CD14-positive monocyte (primary cell): Measurements from ENCODE around the gene ROR1. TPM values are rescaled to one million over a fixed set of nuclear protein-coding genes. Genes with fewer than 3 reads are reported as not detected.

ENCODE experiments used
- DNase-seq, 3 donors: peaks; one replicate each; pipeline ENCODE4 v3.0.0-alpha.2; 2011 to 2022
- H2AFZ ChIP-seq: 2 replicates; pipeline ENCODE4 v1.6.0; 2012; ENCODE audit warnings: mild to moderate bottlenecking, low read depth, low read length, inconsistent platforms; ENCODE audit not compliant: insufficient read depth, poor library complexity, severe bottlenecking
- H3K27ac ChIP-seq, 2 donors: 1 replicate in 1 of 2; 2 replicates in 1 of 2; pipeline ENCODE4 v1.5.1; 2012 to 2013; ENCODE audit warnings: low read length in 2 of 2, control low read depth in 1 of 2, inconsistent platforms in 1 of 2, low read depth in 1 of 2, mild to moderate bottlenecking in 1 of 2
- H3K27me3 ChIP-seq, 2 donors: one replicate each; pipeline versions ENCODE4 v1.6.0 to v1.6.1; 2011 to 2013; ENCODE audit warnings: low read length in 2 of 2; ENCODE audit not compliant: control insufficient read depth in 2 of 2, insufficient read depth in 2 of 2
- H3K36me3 ChIP-seq, 2 donors: replicated peaks in 1 of 2; 1 replicate in 1 of 2; 2 replicates in 1 of 2; pipeline versions ENCODE4 v1.5.1 to v1.6.1; 2012 to 2013; ENCODE audit warnings: low read length in 2 of 2, control low read depth in 1 of 2, inconsistent platforms in 1 of 2, mild to moderate bottlenecking in 1 of 2; ENCODE audit not compliant: insufficient read depth in 2 of 2, control insufficient read depth in 1 of 2
- H3K4me1 ChIP-seq, 2 donors: 1 replicate in 1 of 2; 2 replicates in 1 of 2; pipeline versions ENCODE4 v1.5.1 to v1.6.1; 2012 to 2013; ENCODE audit warnings: low read length in 2 of 2, control low read depth in 1 of 2, inconsistent platforms in 1 of 2, mild to moderate bottlenecking in 1 of 2, moderate library complexity in 1 of 2; ENCODE audit not compliant: insufficient read depth in 2 of 2, control insufficient read depth in 1 of 2
- H3K4me2 ChIP-seq: replicated peaks from 2 replicates; pipeline ENCODE3; 2012; ENCODE audit warnings: low read length, moderate library complexity, mild to moderate bottlenecking; ENCODE audit not compliant: poor library complexity, severe bottlenecking; ENCODE audit errors: extremely low read depth
- H3K4me3 ChIP-seq, 3 experiments: fragments of 200-600 bp in 1 of 3; sonication (generic) in 1 of 3; replicated peaks in 1 of 3; 1 replicate in 2 of 3; 2 replicates in 1 of 3; pipeline ENCODE4 v1.5.1; 2011 to 2013; ENCODE audit warnings: low read length in 3 of 3, mild to moderate bottlenecking in 3 of 3, control low read depth in 2 of 3, low read depth in 2 of 3, inconsistent platforms in 1 of 3, moderate library complexity in 1 of 3
- H3K79me2 ChIP-seq: 2 replicates; pipeline ENCODE4 v1.6.0; 2012; ENCODE audit warnings: mild to moderate bottlenecking, control low read depth, inconsistent platforms, low read length, moderate library complexity; ENCODE audit not compliant: insufficient read depth
- H3K9ac ChIP-seq: 2 replicates; pipeline ENCODE4 v1.6.0; 2017; ENCODE audit warnings: low read length, mild to moderate bottlenecking; ENCODE audit not compliant: insufficient read depth, poor library complexity, severe bottlenecking
- H3K9me3 ChIP-seq, 2 donors: replicated peaks in 1 of 2; 1 replicate in 1 of 2; 2 replicates in 1 of 2; pipeline versions ENCODE4 v1.5.1 to v1.6.1; 2012 to 2013; ENCODE audit warnings: low read length in 2 of 2, control low read depth in 1 of 2; ENCODE audit not compliant: control insufficient read depth in 1 of 2, insufficient read depth in 1 of 2
- H4K20me1 ChIP-seq: 2 replicates; pipeline ENCODE4 v1.6.0; 2012; ENCODE audit warnings: mild to moderate bottlenecking, low read length, control low read depth, moderate library complexity; ENCODE audit not compliant: insufficient read depth
- H3K27ac Mint-ChIP-seq, 7 donors: one replicate each; pipeline ENCODE4 v1.8.0; 2020; ENCODE audit warnings: mild to moderate bottlenecking in 7 of 7, mixed read lengths in 7 of 7, moderate library complexity in 6 of 7, inconsistent platforms in 2 of 7
- H3K27me3 Mint-ChIP-seq, 3 donors: one replicate each; pipeline ENCODE4 v1.8.0; 2021 to 2022; ENCODE audit warnings: low read depth in 3 of 3, mild to moderate bottlenecking in 3 of 3, mixed read lengths in 3 of 3, moderate library complexity in 3 of 3, inconsistent platforms in 1 of 3
- H3K36me3 Mint-ChIP-seq, 2 donors: one replicate each; pipeline ENCODE4 v1.8.0; 2020; ENCODE audit warnings: mixed read lengths in 2 of 2, inconsistent platforms in 1 of 2, mild to moderate bottlenecking in 1 of 2
- H3K4me1 Mint-ChIP-seq: one replicate; pipeline ENCODE4 v1.8.0; 2020; ENCODE audit warnings: mild to moderate bottlenecking, mixed read lengths
- H3K4me3 Mint-ChIP-seq, 2 donors: one replicate each; pipeline ENCODE4 v1.8.0; 2020; ENCODE audit warnings: mild to moderate bottlenecking in 2 of 2, mixed read lengths in 2 of 2, moderate library complexity in 1 of 2
- H3K9me3 Mint-ChIP-seq, 7 donors: one replicate each; pipeline ENCODE4 v1.8.0; 2020 to 2022; ENCODE audit warnings: mixed read lengths in 7 of 7, mild to moderate bottlenecking in 6 of 7, moderate library complexity in 6 of 7, inconsistent platforms in 2 of 7
- WGBS: methylation state at CpG from one replicate; pipeline ENCODE4 v1.1.5; 2013; ENCODE audit warnings: missing lambda C conversion rate; ENCODE audit not compliant: insufficient coverage; 5-methylcytosine and 5-hydroxymethylcytosine counted together
- intact Hi-C, 2 donors: fragments of 100-400 bp; cut with micrococcal nuclease; formaldehyde crosslinking; loops; one replicate each; pipeline versions ENCODE4 v1.15.0 to v1.15.1; 2023
- polyA plus RNA-seq, 3 donors: library from polyadenylated mRNA; depleted of rRNA in 1 of 3; unstranded in 2 of 3; stranded (reverse) in 1 of 3; fragments of 300-500 nt in 2 of 3; fragments of >200 nt in 1 of 3; fragmentation: Illumina TruSeq in 2 of 3; gene quantifications; 1 replicate in 2 of 3; 2 replicates in 1 of 3; pipeline ENCODE4 v1.2.3, GENCODE V29; 2012 to 2021
- TF ChIP-seq, protein P1 (sequence below): fragments of 200-600 bp; IDR thresholded peaks from one replicate; pipeline ENCODE4 v1.8.0; 2022; ENCODE audit warnings: antibody characterized with exemption, mild to moderate bottlenecking

The ROR1 gene
- polyA plus RNA-seq, 3 donors = not detected

DNA sequence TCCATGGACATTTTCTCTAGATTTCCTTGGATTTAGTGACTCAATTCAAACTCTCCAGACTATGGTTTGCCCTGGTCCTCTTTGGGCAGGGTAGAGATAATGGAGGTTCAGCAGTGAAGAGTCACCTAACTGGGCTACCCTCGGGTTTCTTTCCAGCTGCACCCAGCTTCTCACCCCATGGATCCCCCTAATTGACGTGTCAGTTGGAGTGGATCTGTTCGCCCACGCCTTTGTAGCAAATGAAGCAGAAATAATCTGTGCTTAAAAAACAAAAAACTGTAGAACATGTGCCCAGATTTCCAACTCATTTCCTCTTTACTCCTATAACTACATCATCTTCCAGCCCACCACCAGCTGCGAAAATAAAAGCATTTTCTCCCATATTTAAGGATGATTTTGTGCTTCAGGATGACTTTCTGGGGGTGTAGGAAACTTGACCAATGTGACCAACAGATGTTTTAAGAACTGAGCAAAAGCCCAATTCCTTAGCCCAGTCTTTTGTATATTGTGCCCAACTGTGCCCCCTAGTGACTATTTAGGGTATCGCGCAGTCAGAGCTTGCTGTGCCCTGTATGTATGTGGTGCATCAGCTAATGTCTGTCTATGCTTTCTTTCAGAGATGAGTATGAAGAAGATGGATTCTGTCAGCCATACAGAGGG lies 363.1 kb downstream of the ROR1 start:
- Histone ChIP-seq H3K4me1 (no peaks in the 10 kb centered on the region), H3K4me3 (no peak overlapping the region), H3K9ac (no peak overlapping the region), H3K36me3 (no peaks in the 10 kb centered on the region), H4K20me1 (no peaks in the 10 kb centered on the region), H3K27me3 (no peaks in the 10 kb centered on the region), H3K9me3 (no peaks in the 10 kb centered on the region), H3K27ac (no peak overlapping the region), H2AFZ (no peak overlapping the region), H3K79me2 (no peaks in the 10 kb centered on the region), H3K4me2 (no peak overlapping the region)
- 20% methylated on average over 3 of the region's 7 CpGs for WGBS
- TF ChIP-seq, protein P1, sequence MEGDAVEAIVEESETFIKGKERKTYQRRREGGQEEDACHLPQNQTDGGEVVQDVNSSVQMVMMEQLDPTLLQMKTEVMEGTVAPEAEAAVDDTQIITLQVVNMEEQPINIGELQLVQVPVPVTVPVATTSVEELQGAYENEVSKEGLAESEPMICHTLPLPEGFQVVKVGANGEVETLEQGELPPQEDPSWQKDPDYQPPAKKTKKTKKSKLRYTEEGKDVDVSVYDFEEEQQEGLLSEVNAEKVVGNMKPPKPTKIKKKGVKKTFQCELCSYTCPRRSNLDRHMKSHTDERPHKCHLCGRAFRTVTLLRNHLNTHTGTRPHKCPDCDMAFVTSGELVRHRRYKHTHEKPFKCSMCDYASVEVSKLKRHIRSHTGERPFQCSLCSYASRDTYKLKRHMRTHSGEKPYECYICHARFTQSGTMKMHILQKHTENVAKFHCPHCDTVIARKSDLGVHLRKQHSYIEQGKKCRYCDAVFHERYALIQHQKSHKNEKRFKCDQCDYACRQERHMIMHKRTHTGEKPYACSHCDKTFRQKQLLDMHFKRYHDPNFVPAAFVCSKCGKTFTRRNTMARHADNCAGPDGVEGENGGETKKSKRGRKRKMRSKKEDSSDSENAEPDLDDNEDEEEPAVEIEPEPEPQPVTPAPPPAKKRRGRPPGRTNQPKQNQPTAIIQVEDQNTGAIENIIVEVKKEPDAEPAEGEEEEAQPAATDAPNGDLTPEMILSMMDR = peak; percentile 91
- DNase-seq = peak; percentile 31 to 52 (median 43)
- no peak overlapping the region for H3K27ac Mint-ChIP-seq
- H3K9me3 Mint-ChIP-seq = peaks cover 0 to 2% (median 0%) of the 10 kb centered on the region in 7 donors
- no peak overlapping the region for H3K4me3 Mint-ChIP-seq
- no peaks in the 10 kb centered on the region for H3K4me1 Mint-ChIP-seq
- intact Hi-C loops = loop anchor here (2.0 kb wide), 1 partner anchor 520 kb away; no protein-coding TSS in a partner anchor
- H3K36me3 Mint-ChIP-seq = no peaks in the 10 kb centered on the region
- H3K27me3 Mint-ChIP-seq = peaks cover 0 to 3% (median 1%) of the 10 kb centered on the region in 3 donors

DNA sequence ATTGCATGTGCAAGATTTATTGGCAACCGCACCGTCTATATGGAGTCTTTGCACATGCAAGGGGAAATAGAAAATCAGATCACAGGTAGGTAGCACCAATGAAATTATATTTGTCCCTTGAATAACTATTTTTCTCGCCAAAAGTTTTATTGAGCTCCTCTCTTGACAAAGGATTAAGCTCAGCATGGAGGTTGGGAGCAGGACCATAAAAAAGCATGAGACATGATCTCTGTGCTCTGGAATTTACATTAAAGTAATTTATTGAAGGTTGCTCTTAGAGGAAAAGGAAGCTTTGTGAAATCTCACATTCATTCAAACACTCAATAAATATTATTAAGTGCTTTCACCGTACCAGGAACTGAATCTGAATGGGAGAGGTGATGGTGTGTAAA lies 363.6 kb downstream of the ROR1 start:
- 40% methylated on average over 1 of the region's 4 CpGs for WGBS
- no peaks in the 10 kb centered on the region for H3K4me1 Mint-ChIP-seq
- Histone ChIP-seq H3K79me2 (no peaks in the 10 kb centered on the region), H3K4me2 (no peak overlapping the region), H3K4me3 (no peak overlapping the region), H3K36me3 (no peaks in the 10 kb centered on the region), H4K20me1 (no peaks in the 10 kb centered on the region), H3K9me3 (no peaks in the 10 kb centered on the region), H3K27me3 (no peaks in the 10 kb centered on the region), H3K4me1 (no peaks in the 10 kb centered on the region), H2AFZ (no peak overlapping the region), H3K9ac (no peak overlapping the region), H3K27ac (no peak overlapping the region)
- no peaks in the 10 kb centered on the region for H3K36me3 Mint-ChIP-seq
- H3K9me3 Mint-ChIP-seq = peaks cover 0 to 2% (median 0%) of the 10 kb centered on the region in 7 donors
- no peak for DNase-seq
- intact Hi-C loops = loop anchor here (2.0 kb wide), 1 partner anchor 521 kb away; no protein-coding TSS in a partner anchor
- no peak overlapping the region for H3K4me3 Mint-ChIP-seq
- TF ChIP-seq, protein P1 = peak; percentile 64
- H3K27me3 Mint-ChIP-seq = peaks cover 0 to 3% (median 1%) of the 10 kb centered on the region in 3 donors
- H3K27ac Mint-ChIP-seq = no peak overlapping the region
